GM19395 (cell line): Measurements from ENCODE around the gene KRTAP10-7.
"Not testable (repeated sequence)": the region's sequence is repeated elsewhere in the genome, so short reads cannot be mapped to it uniquely, and the experiment has no call there.

Source experiments
- ATAC-seq: cut with Tn5 transposase; IDR thresholded peaks from one replicate; pipeline ENCODE4 v1.9.1; 2021; ENCODE audit warnings: mild to moderate bottlenecking, moderate library complexity; ENCODE audit not compliant: unreplicated experiment

KRTAP10-7 gene

DNA sequence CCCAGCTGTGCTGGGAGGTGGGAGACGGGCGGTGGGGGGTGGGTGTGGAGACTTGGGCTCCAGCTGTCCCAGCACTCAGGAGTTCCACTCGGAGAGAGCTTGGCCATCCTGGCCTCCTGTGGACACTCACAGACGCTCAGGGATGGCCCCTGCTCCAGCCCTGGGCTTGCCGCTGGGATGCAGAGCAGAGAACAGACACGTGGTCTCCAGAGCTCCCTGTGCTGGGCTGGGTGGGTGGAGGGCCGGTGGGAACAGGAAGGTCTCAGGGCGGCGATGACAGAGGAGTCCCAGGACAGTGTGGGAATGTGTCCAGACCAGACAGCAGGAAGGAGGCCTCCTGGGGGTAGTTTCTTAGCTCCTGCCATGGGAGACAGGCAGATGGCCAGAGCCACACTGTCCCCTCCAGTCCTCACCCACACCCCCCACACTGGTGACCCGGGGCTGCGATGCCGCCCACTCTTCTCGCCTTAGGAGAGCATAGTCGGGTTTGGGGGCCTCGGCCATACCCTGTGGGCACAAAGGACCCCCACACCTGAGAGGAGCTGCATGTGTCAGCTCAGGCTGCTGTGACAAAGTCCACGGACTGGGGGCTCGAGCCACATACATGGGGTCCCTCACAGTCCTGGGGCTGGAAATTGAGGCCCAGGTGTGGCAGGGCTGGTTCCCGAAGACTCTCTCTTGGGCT, 28.5 kb downstream of the KRTAP10-7 start:
- no peak for ATAC-seq

DNA sequence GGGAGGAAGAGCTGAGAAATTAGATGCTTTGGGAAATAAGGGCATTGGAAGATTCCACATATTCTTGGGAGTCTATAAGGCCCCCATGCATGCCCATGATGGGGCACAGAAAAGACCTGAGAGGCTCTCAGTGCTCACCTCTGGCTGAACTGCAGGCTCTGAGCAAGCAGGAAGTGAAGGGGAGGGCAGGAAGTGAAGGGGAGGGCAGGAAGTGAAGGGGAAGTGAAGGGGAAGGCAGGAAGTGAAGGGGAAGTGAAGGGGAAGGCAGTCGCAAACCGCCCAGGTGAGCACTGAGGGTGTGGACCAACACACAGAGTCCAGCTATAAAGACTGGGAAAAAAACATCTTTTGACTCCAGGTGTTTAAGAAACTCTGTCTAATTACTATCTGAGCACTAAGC, 30.0 kb downstream of the KRTAP10-7 start:
- no peak for ATAC-seq

DNA sequence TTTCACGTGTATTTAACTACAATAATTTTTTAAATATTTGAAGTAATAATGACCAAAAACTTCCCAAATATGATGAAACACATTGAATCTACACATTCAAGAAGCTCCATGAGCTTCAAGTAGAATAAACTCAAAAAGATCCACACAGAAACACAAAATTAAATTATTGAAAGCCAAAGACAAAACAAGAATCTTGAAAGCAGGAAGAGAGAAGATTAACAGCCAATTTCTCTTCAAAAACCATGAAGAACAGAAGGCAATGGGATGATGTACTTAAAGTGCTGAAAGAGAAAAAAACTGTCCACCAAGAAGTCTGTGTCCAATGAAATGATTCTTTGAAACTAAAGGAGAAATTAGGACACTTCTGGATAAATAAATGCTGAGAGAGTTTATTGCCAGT, 31.7 kb downstream of the KRTAP10-7 start:
- no peak for ATAC-seq

DNA sequence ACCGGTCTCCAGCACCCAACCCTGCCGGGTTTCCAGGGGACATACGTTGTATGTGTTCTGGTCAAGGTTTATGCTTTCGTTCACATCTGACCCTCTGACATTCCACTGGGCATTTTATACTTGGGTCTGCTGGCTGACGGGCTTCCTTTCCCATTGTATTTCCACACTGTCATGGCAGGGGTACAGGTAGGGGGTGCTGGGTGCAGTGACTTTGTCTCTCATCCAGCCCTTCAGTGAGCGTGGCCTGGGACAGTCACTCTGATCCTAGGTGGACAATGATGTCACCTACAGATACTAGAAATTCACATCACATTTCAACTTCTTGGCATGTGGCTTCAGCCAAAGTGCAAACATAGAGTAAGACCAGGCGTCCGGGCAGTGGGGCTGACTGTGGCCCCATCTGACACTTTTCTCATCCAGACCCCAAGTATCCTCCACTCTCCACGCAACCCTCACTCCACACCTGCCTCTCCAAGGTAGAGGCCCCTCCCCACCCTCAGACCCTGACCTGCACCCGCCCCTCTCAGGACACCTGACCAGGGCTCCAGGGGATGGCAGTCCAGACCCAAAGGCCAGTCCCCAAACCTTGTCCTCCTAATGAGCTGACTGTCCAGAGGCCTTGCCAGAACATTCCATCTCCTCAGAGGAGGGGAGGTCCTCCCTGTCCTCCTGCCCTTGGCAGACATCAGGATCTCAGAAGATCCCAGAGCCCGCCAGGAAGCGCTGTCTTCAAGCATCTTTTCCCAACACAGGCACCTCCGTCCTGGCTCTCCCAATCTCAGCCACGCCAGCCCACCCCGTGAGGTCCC, 36.0 kb downstream of the KRTAP10-7 start:
- no peak for ATAC-seq

DNA sequence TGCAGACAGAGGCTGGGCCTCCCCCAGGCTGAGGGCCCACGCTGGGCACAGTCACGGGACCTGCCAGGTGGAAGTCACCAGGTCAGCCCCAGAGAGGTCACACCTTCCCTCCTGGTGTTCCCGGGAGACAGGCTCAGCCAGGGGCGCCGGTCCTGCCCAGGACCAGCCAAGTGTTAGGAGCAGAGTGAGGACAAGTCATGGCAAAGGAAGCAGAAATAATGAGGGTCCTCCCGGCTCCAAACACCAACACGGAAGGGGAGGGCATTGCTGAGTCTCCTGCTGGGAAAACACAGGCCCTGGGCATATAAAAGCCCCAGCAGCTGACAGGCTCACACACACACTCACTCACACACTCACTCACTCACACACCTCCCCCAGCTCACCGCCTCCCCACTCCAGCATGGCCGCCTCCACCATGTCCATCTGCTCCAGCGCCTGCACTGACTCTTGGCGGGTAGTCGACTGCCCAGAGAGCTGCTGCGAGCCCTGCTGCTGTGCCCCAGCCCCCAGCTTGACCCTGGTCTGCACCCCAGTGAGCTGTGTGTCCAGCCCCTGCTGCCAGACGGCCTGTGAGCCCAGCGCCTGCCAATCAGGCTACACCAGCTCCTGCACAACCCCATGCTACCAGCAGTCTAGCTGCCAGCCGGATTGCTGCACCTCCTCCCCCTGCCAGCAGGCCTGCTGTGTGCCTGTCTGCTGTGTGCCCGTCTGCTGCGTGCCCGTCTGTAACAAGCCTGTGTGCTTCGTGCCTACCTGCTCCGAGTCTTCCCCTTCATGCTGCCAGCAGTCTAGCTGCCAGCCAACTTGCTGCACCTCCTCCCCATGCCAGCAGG, 36.8 kb downstream of the KRTAP10-7 start, which contains the start of gene KRTAP10-10:
KRTAP10-10 (plus strand) TSS at position 339 of the 833 bp plus-strand sequence; CDS start at position 401, 62 bp downstream.
- ATAC-seq, result no peak

DNA sequence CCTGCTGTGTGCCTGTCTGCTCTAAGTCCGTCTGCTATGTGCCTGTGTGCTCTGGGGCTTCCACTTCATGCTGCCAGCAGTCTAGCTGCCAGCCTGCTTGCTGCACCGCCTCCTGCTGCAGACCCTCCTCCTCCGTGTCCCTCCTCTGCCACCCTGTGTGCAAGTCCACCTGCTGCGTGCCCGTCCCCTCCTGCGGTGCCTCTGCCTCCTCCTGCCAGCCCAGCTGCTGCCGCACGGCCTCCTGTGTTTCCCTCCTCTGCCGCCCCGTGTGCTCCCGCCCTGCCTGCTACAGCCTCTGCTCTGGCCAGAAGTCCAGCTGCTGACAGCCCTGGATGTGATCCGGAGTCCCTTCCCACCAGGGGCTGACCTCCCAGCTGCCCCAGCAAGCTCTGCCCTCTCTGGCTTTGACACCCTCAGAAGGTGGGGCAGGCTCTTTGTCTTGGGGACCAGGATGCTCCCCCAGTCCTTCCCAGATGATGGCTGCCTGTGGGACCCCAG, 37.5 kb downstream of the KRTAP10-7 start:
- ATAC-seq, result not testable (repeated sequence)

DNA sequence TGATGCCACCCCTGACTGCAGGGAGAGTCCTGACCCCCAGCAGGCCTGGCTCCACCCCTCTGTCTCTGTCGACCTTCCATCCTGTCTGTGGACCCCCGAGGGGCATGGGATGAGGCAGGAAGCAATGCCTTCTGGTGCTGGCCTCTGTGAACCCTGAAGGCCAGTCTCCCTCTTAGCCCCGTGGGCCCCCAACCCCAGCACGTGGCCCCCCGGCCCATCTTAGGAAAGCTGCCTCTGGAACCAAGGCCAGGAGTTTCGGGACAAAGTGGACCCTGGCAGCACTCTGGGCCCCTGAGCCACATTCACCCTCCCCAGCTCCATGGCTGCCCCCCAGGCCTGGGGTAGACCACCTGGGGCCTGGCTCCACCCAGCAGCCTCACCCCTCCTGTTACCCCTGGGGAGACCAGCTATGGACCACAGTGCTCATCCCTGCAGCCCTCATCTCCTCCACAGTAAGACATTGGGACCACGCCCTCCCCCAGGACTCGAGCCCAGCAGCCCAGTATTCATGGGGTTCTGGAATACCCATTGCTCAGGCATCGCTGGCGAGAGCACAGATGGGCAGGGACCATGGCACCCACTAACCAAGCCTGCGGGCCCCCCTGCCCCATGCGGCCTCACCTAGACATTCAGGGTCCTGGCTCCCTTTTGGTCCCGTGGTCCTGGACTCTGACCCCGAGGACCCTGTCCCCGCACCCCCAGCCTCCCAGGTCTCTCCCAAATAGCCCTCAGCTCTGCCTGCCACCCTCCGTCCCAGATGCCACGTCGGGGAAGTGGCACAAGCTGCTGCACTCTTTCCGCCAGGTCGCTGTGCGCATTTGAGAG, 38.3 kb downstream of the KRTAP10-7 start:
- not testable (repeated sequence) for ATAC-seq

DNA sequence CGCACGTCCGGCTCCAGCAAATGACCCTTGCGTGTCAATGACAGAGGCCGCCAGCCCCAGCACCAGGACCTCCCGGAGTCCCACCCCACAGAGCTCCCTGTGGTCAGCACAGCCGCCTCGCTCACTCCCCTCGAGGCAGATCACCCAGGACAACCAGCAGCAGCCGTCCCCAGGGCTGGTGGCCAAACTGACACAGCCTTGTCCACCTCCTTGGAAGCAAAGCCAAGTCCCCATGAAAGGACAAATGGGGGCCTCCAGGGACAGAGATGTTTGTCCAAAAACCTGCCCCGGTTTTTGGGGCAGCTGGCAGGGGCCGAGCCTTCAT, 38.9 kb downstream of the KRTAP10-7 start:
- no peak for ATAC-seq

DNA sequence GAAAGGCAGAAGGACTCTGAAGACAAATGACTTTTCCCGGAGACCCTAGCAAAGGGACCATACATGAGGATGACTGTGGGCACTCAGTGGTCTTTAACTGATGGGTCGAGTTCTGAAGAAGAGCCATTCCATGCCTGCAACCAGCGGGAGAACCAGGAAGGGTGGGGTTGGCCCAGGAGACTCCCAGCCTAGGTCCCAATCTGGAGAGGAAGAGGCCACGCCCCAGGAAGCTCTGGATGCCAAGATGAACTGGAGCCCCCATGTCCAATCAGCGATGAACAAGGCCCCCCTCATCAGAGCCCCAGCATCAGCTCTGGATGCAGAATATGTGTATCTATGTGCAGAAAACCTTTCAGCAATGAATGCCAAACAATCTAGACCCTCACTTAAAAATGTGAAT, 40.4 kb downstream of the KRTAP10-7 start:
- no peak for ATAC-seq

DNA sequence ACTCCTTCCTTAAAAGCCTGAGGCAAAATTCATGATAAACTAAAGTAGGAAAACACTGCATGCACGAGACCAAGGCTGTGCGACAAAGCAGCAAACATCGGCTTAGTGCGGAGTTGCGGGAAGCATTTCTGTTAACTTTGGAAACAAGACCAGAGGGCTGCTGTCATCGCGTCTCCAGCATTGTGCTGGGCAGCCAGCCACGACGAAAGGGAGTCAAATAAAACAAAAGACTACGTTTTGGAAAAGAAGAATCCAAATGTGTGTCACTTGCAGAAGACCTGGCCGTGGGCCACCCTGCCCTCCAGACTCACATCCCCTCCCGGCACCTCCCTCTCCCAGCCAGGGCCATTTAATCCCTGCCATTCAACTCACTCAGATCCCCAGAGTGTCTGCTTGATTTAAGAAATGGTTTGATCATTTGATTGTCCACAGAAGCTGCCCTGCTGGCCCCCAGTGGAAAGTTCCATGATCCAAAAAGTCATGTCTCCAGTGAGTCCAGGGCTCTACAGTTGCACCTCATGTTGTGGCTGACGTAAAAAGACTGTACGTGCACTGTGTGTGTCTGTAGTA, 43.4 kb downstream of the KRTAP10-7 start:
- ATAC-seq, result no peak

DNA sequence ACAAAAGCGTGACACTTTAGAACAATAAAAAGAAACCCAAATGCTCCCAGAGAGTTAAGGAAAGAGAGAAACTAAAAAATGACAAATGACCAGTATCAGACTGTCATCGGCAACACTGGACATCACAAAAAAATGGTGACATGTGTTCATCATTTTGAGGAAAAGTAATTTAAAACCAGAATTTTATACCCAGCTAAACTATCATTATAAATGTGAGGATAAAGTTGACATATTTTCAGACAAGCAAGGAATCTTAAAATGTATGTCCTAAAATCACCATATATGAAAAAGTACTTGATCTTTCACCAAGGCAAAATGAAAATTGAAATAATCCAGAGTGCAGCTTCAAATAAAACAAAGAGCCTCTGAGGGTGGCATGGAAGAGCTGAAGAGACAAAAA, 44.5 kb downstream of the KRTAP10-7 start:
- ATAC-seq, result no peak

DNA sequence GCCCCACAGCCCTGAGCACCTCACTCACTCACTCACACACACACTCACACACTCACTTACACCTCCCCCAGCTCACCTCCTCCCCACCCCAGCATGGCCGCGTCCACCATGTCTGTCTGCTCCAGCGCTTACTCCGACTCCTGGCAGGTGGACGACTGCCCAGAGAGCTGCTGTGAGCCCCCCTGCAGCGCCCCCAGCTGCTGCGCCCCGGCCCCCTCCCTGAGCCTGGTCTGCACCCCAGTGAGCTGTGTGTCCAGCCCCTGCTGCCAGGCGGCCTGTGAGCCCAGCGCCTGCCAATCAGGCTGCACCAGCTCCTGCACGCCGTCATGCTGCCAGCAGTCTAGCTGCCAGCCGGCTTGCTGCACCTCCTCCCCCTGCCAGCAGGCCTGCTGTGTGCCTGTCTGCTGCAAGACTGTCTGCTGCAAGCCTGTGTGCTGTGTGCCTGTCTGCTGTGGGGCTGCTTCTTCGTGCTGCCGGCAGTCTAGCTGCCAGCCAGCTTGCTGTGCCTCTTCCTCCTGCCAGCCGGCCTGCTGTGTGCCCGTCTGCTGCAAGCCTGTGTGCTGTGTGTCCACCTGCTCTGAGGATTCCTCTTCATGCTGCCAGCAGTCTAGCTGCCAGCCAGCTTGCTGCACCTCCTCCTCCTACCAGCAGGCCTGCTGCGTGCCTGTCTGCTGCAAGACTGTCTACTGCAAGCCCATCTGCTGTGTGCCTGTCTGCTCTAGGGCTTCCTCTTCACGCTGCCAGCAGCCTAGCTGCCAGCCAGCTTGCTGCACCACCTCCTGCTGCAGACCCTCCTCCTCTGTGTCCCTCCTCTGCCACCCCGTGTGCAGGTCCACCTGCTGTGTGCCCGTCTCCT, 46.2 kb downstream of the KRTAP10-7 start, which contains the start of gene KRTAP10-11:
KRTAP10-11 (plus strand) TSS at position 49 of the 856 bp plus-strand sequence; CDS start at position 94, 45 bp downstream.
- not testable (repeated sequence) for ATAC-seq

DNA sequence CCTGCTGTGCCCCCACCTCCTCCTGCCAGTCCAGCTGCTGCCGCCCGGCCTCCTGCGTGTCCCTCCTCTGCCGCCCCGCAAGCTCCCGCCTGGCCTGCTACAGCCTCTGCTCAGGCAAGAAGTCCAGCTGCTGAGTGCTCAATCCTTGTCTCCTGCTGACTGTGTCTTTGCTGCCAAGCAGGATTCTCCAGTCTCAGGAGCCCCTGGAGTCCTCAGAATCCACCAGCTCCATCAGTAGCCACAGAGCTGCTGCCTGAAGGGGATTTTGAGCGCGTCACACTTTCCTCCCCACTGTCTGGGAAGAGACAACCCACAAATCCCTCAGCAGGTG, 46.8 kb downstream of the KRTAP10-7 start:
- ATAC-seq, result no peak

DNA sequence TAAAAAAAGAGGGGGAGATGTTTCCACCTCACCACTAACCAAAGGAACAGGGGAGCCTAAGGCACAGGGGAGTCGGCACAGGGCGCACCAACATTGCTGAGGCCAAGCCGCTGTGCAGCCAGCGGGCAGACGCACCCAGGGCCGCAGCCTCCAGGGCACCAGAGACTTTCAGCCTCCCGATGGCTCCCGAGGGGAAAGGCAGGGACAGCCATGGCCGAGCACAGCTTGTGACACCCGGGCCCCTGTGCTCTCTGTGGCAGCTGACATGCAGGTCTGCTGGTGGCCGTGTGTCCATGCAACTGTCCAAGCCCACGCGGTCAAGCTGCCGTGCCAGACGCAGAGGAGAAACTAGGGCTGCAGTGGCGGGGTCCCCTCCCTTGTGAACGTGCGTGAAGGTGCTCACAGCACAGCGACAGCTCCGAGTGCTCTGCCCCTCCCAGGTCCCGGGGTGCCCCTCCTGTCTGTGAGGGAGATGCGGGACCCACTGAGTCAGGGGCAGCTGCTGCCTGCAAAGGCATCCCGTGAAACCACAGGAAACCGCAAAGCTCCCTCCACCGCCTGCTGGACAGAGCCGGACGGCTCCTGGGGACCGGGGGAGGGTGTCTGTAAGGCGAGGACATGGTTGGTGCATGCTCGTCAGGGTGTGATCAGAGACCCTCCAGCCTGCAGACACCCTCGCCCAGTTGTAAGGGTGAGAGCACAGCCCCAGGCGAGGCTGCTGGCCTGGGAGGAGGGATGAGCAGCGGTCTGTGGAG, 48.3 kb downstream of the KRTAP10-7 start:
- no peak for ATAC-seq

DNA sequence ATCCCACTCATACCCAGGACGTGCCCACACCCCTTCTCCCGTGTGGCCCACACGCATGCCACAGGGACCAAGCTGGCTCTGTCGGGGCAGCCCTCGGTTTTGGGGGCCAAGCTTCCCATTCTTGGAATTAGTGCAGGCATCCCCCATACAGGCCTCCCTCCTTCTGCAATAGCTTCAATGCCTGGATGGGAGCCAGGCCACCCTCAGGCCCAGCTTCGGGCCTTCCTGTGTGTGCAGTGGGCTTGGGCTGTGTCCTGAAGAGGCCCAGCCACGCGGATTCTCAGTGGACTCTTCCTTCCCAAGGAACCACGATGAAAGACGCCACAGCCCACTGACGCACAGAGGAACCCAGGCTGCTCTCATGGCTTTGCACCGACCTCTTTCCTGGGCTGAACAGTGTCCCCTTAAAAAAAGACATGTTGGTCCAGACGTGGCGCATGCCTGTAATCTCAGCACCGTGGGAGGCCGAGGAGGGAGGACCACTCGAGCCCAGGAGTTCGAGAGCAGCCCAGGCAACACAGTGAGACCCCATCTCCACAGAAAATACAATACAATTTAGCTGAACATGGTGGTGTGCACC, 49.2 kb downstream of the KRTAP10-7 start:
- no peak for ATAC-seq

DNA sequence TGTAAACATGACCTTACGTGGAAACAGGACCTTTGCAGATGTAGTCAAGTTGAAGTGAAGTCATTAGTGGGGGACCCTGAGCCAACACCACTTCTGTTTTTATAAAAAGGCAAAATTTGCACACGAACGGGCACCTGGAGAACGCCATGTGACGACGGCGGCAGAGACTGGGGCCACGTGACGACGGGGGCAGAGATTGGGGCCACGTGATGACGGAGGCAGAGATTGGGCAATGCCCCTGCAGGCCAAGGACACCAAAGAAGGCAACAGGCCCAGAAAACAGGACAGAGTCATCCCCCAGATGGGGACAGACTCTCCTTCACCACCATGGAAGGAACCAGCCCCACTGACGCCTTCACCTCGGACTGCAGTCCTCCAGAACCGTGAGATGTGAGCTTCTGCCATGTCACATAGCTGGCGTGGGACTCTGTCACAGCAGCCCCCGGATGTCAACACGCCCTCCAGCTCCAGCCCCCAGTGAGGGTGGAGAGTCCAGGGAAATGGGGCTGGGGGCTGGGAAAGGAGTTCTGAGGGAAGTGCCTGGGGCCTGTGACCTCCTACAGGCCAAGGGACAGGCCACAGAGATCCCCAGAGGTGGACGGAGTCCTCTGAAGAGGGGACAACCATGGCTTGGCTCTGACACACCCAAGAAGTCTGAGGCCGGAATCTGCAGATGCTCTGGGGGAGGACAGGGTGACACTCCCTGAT, 50.0 kb downstream of the KRTAP10-7 start:
- no peak for ATAC-seq

DNA sequence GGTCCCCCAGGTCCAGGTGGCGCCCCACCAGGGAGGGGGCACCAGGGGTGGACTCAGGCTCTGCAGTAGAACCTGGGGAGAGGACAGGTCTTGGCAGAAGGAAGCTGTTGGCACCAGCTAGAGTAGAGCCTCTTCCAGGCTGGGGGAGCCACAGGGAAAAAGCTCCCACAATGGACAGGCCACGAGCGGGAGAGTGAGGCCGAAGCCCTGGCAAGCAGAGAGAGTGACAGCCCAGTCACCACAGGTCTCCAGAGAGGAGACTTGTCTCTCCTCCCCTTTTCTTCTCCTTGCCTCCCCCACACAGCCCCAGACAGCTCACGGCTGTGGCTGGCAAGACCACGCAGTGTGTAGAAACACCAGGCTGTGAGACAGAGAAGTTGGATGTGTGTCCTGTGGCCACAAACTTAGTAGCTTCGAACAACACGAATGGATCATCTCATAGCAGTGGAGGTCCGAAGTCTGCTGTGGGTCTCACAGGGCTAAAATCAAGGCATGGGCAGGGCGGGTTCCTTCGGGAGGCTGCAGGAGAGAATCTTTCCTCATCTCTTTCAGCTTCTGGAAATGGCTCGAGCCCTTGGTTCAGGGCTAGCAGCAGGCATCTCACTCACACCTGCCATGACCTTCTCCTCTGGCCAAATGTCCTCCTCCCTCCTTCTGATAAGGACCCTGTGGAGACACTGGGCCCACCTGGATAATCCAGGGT, 50.7 kb downstream of the KRTAP10-7 start:
- no peak for ATAC-seq
